Spleen (tissue), 11 donors: ENCODE data around the gene FADS6. TPM values are rescaled to one million over a fixed set of nuclear protein-coding genes. Genes with fewer than 3 reads are reported as not detected.

Source experiments
- DNase-seq: peaks from one replicate; pipeline ENCODE4 v3.0.0-alpha.2; 2020
- H3K27ac ChIP-seq, 8 donors: fragments of 200-600 bp; sonication (generic) in 7 of 8; 1 replicate in 4 of 8; 2 replicates in 4 of 8; pipeline versions ENCODE4 v1.5.0 to v1.8.0; 2016 to 2021; ENCODE audit warnings: inconsistent platforms in 4 of 8, mild to moderate bottlenecking in 4 of 8, moderate library complexity in 1 of 8
- H3K27me3 ChIP-seq, 7 donors: fragments of 200-600 bp; sonication (generic) in 6 of 7; replicated peaks in 1 of 7; 1 replicate in 4 of 7; 2 replicates in 3 of 7; pipeline versions ENCODE4 v1.5.0 to v1.8.0; 2016 to 2021; ENCODE audit warnings: inconsistent platforms in 3 of 7, mild to moderate bottlenecking in 1 of 7
- H3K36me3 ChIP-seq, 6 donors: fragments of 200-600 bp; sonication (generic) in 5 of 6; 1 replicate in 4 of 6; 2 replicates in 2 of 6; pipeline versions ENCODE4 v1.5.0 to v1.8.0; 2016 to 2021; ENCODE audit warnings: inconsistent platforms in 2 of 6
- H3K4me1 ChIP-seq, 6 donors: fragments of 200-600 bp; sonication (generic) in 5 of 6; 1 replicate in 3 of 6; 2 replicates in 3 of 6; pipeline versions ENCODE4 v1.5.0 to v1.8.0; 2016 to 2021; ENCODE audit warnings: inconsistent platforms in 3 of 6
- H3K4me3 ChIP-seq, 8 donors: fragments of 200-600 bp; sonication (generic) in 7 of 8; 1 replicate in 4 of 8; 2 replicates in 4 of 8; pipeline versions ENCODE4 v1.5.0 to v1.8.0; 2016 to 2021; ENCODE audit warnings: inconsistent platforms in 4 of 8, mild to moderate bottlenecking in 4 of 8, moderate library complexity in 2 of 8
- H3K9me3 ChIP-seq, 8 donors: fragments of 200-600 bp; sonication (generic) in 7 of 8; 1 replicate in 4 of 8; 2 replicates in 4 of 8; pipeline versions ENCODE4 v1.5.0 to v1.8.0; 2016 to 2021; ENCODE audit warnings: inconsistent platforms in 4 of 8
- CTCF ChIP-seq, 11 experiments: fragments of 200-600 bp in 7 of 11; fragments of 450-650 bp in 4 of 11; sonication (generic) in 4 of 11; IDR thresholded peaks in 8 of 11; conservative IDR thresholded peaks in 3 of 11; 1 replicate in 7 of 11; 2 replicates in 4 of 11; pipeline versions ENCODE4 v1.4.0 to v1.8.0; 2016 to 2021; ENCODE audit warnings: antibody characterized with exemption in 11 of 11, inconsistent platforms in 4 of 11, mild to moderate bottlenecking in 1 of 11
- POLR2A ChIP-seq, 3 donors: fragments of 450-650 bp; IDR thresholded peaks; one replicate each; pipeline ENCODE4 v1.5.1; 2017; ENCODE audit warnings: antibody characterized with exemption in 3 of 3, mild to moderate bottlenecking in 1 of 3
- POLR2AphosphoS5 ChIP-seq, 3 donors: sonication (generic); formaldehyde crosslinking; IDR thresholded peaks; one replicate each; pipeline ENCODE4 v1.5.1; 2017; ENCODE audit warnings: antibody characterized with exemption in 3 of 3
- WGBS, 5 donors: extraction: QIAGEN DNeasy Blood & Tissue Kit in 3 of 5; methylation state at CpG; one replicate each; pipeline versions ENCODE4 v1.1.5 to v1.1.7; 2013 to 2018; 5-methylcytosine and 5-hydroxymethylcytosine counted together
- intact Hi-C: fragments of 100-400 bp; cut with DNase I; formaldehyde crosslinking; loops from one replicate; pipeline ENCODE4 v1.15.0; 2023; ENCODE audit warnings: low total_unique reads
- polyA plus RNA-seq, 3 donors: library from polyadenylated mRNA; stranded (reverse); fragments of 200-250 nt; gene quantifications; one replicate each; pipeline ENCODE4 v1.2.1, GENCODE V29; 2013
- total RNA-seq, 7 donors: library from RNA; depleted of rRNA in 3 of 7; stranded (reverse); fragments of >200 nt in 3 of 7; fragmentation: NEBNext Ultra II Directional in 4 of 7; extraction: Animal tissue kit (Norgen Biotek cat#: 25700) in 4 of 7; gene quantifications; one replicate each; pipeline versions ENCODE4 v1.1.0 to v1.2.1, GENCODE V29; 2016 to 2021
- donor health status: healthy with polysubstance abuse.
- donor health status: DM: no; HTN: no; CAD: no; lungs with moderate emphysema.
- donor health status: DM: no; HTN: no; CAD: no.
- donor health status: Bipolar disorder and iron deficiency.
- donor health status: healthy.
- donor health status: DM: no; HTN: no; CAD: no.
- donor health status: DM: yes; HTN: yes; CAD: no.

Gene FADS6
- total and polyA plus RNA-seq, 10 donors, result 0.13 to 8.8 (median 3.3) TPM

GRCh38 chr17:74922694-74923537, 29.5 kb upstream of the FADS6 start, which contains the start of gene USH1G:
TSS of gene USH1G (minus strand) at chr17:74923255. CDS start at chr17:74923073, 182 bp downstream.
- H3K4me3 ChIP-seq, result peak within 1 kb of the TSS in 6 of 8 donors; percentile 21 to 67 (median 29)
- H3K27me3 ChIP-seq, result peaks cover 5 to 100% (median 75%) of the 10 kb centered on the region in 7 donors

GRCh38 chr17:74922172-74922571, 28.7 kb upstream of the FADS6 start:
- intact Hi-C loops, result no loop called here
- 53 to 64% (median 60%) methylated on average over 6 of the region's 6 CpGs for WGBS, 5 donors

More at GRCh38 chr17:74922694-74923537, 29.5 kb upstream of the FADS6 start, which contains the start of gene USH1G:
- 4 to 7% (median 5%) methylated on average over 17 to 56 of the region's 57 CpGs for WGBS, 5 donors
- intact Hi-C loops, result no loop called here
- Histone ChIP-seq H3K27ac (no peak within 1 kb of the TSS), H3K36me3 (no peaks in the 10 kb centered on the region), H3K4me1 (peaks cover 15 to 32% (median 24%) of the 10 kb centered on the region in 6 donors), H3K9me3 (no peaks in the 10 kb centered on the region)
- no peak for DNase-seq
- TF ChIP-seq POLR2A (IDR thresholded peaks at IDR 0.05) (no peak), CTCF (IDR thresholded peaks at IDR 0.05 in 8 of 11, conservative IDR thresholded peaks at IDR 0.05 in 3 of 11) (no peak), POLR2AphosphoS5 (IDR thresholded peaks at IDR 0.05) (no peak)

DNA sequence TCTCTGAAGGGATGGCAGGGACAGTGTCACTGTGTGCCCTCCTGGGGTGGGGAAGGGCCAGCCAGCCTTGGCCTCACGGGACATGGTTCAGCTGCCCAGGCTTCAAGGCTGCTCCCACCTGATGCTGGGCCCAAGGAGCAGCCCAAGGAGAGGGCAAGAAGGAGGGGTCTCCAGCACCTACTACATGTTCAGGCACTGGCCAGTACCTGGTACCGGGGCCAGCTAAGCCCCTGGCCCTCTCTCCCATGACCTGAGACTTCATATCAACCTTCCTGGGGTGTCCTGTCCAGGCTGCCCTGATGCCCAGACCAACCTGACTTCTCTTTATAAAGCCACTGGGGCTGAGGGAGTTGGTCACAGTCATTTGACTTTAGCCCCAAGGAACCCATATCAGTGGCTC, 28.3 kb upstream of the FADS6 start:
- 90 to 100% (median 98%) methylated on average over 1 to 2 of the region's 2 CpGs; no CpG with 5 or more reads in 1 of the 5 donors for WGBS, 5 donors
- no peak for DNase-seq
- Histone ChIP-seq H3K9me3 (no peaks in the 10 kb centered on the region), H3K36me3 (no peaks in the 10 kb centered on the region), H3K4me1 (peaks cover 15 to 39% (median 24%) of the 10 kb centered on the region in 6 donors), H3K4me3 (no peak overlapping the region), H3K27ac (no peak overlapping the region), H3K27me3 (peaks cover 5 to 100% (median 71%) of the 10 kb centered on the region in 7 donors)
- TF ChIP-seq CTCF (IDR thresholded peaks at IDR 0.05 in 8 of 11, conservative IDR thresholded peaks at IDR 0.05 in 3 of 11), result no peak
- intact Hi-C loops, result no loop called here

More at GRCh38 chr17:74922172-74922571, 28.7 kb upstream of the FADS6 start:
- no peaks in the 10 kb centered on the region for H3K36me3 ChIP-seq
- H3K4me1 ChIP-seq, result peaks cover 15 to 36% (median 24%) of the 10 kb centered on the region in 6 donors
- H3K27me3 ChIP-seq, result peaks cover 5 to 100% (median 71%) of the 10 kb centered on the region in 7 donors
- no peak overlapping the region for H3K4me3 ChIP-seq
- no peak for DNase-seq
- H3K9me3 ChIP-seq, result no peaks in the 10 kb centered on the region
- no peak overlapping the region for H3K27ac ChIP-seq
- no peak for TF ChIP-seq POLR2A (IDR thresholded peaks at IDR 0.05)
- TF ChIP-seq CTCF (IDR thresholded peaks at IDR 0.05 in 8 of 11, conservative IDR thresholded peaks at IDR 0.05 in 3 of 11), result no peak
- no peak for TF ChIP-seq POLR2AphosphoS5 (IDR thresholded peaks at IDR 0.05)

DNA sequence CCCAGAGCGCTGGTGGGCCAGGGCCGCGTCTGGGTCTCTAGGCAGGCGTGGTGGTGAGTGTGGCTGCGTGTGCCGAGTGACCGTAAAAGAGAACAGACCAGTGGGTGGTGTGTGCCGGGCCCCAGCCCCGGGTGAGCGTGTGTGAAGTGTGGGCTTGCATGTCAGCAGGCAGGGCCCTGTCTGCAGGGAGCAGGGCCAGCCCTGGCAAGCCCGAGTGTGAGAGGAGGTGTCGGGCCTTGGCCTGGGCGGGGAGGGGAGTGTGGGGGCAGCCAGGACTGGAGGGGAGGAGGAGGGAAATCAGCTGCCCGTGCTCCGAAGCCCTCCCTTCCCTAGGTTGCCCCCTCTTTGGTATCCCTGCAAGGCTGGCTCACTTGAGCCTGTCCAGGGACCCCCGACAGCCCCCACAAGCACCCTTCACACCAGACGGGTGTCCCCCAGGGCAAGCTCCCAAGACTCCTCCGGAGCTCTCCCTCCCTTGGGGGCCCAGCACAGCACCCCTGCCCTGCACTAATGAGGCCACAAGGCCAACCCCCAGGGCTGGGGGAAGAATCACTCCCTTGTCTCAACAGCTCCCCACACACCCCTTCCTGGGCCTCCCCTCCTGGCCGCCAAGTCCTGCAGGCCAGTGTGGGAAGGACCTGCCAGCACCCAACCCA, 27.7 kb upstream of the FADS6 start:
- no peak for TF ChIP-seq POLR2A (IDR thresholded peaks at IDR 0.05)
- TF ChIP-seq CTCF (IDR thresholded peaks at IDR 0.05 in 8 of 11, conservative IDR thresholded peaks at IDR 0.05 in 3 of 11), result no peak
- TF ChIP-seq POLR2AphosphoS5 (IDR thresholded peaks at IDR 0.05), result no peak

More for the DNA sequence above, 27.7 kb upstream of the FADS6 start:
- WGBS, 5 donors, result 70 to 77% (median 73%) methylated on average over 13 to 19 of the region's 19 CpGs
- intact Hi-C loops, result no loop called here
- H3K27ac ChIP-seq, result no peak overlapping the region
- no peak overlapping the region for H3K4me3 ChIP-seq
- H3K4me1 ChIP-seq, result peaks cover 15 to 39% (median 24%) of the 10 kb centered on the region in 6 donors
- H3K9me3 ChIP-seq, result no peaks in the 10 kb centered on the region
- no peak for DNase-seq
- H3K27me3 ChIP-seq, result peaks cover 5 to 100% (median 70%) of the 10 kb centered on the region in 7 donors
- H3K36me3 ChIP-seq, result no peaks in the 10 kb centered on the region
